T-helper 22 cell (primary cell): Measurements from ENCODE around the gene CCN6.
A peak's percentile ranks its signal among the peaks of the same experiment; 100 is the strongest.

Experiments used
- DNase-seq: peaks from one replicate; pipeline ENCODE4 v3.0.0-alpha.2; 2020; ENCODE audit warnings: low read depth

CCN6 gene

DNA sequence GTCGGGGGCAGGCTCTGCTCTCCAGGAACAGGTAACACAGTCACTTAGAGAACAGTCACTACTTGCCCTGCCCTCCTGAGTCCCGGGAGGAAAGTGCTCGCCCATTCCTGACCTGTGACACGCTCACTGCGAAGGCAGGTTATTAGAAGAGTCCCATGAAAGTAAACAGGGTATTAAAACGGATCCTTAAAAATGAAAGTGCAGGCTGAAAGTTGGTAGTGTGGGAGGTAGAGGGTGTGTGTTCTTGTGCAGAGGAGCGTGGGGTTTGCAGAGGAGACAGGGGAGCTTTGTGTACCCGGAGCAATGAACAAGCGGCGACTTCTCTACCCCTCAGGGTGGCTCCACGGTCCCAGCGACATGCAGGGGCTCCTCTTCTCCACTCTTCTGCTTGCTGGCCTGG, at the start of gene CCN6:
Gene CCN6 (plus strand): TSS at position 104 of the 400 bp plus-strand sequence. CDS start 254 bp downstream, at position 358.
- DNase-seq: no peak

DNA sequence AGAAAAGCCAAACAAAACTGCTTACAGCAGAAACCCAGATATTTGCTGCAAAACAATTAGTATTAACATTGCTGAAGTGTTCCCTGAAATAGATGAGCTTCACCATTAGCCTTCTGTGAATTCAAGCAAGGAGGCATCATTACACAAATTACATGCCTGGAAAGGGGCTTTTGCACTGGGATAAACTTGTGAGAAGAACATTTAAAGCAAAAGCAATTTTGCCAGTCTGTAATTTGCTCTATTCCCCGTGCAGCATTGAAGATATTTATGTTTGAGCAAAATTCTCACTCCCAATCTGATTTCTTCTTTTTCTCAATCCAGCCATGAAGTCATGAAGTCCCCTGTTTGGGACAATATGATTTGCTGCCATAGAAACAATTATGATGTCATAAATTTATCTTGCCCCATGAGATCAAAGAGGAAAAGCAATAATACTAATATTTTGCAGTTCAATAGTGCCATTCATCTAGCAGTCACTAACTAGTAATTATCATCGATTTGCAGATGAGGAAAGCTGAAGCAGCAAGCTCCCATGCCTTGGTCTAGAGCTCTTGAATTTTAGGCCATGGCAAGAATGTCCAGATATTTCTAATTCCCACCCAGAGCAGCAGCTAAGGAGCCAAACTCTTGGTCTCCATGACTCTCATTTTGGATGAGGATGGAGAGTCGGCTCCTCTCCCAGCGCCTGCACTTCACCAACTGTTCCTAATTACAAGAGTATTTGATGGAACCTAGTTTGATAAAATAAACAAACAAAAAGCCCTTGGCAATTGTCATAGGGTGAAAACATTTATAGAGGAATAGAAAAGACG, 49.5 kb upstream of the CCN6 start:
- DNase-seq: no peak

DNA sequence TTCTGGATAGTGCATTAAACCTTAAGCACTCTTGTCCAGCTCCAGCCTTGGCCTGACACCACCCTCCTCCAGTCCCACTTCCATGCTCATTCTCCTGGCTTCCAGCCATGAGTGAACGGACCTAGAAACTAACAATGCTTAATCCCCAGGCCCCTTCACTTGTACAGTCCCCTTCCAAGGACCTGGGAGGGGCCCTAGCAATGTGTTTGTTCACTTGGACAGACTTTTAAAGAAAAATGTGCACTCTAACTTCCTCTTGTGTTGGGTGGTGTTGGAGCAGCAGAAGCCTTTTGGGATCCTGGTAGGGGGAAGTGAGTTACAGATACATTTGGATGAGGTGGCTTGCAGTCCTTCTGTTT, 48.9 kb upstream of the CCN6 start:
- DNase-seq: no peak

DNA sequence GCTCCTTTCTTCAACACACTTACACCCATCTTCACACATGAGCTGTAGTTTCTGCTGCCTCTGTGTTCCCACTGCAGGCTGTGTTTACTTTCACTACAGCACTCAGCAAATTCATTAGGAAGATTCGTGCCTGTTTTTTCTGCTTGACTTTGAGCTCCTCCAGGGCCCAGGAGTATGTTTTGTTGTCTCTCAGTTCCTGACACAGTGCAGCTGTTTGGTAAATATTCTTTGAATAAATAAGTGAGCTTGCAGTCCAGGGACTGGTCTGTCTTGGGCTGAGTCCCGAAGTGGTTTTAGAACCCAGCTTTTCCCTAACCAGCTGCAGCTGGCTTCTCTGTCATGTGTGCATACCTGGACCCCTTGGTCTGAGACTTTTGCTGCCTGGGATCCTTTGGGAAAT, 46.6 kb upstream of the CCN6 start:
- DNase-seq: no peak

DNA sequence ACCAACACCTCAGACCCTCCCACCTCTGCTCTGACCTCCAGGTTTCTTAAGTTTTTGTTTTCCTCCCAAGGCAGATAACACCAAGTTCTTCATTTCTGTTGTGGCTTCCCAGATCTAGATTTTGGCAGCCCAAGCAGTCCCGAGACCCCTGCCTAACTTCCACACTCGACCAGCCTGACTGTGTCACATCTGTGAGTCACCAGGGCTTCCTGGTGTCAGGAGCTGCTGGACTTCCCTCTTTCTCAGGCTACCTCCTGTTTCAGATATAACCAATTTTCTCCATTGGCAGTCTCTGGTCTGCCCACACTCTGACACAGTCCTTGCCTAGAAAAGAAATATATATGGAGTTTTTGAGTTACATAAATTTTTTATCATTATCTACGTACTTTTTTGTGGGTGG, 46.1 kb upstream of the CCN6 start:
- no peak for DNase-seq

DNA sequence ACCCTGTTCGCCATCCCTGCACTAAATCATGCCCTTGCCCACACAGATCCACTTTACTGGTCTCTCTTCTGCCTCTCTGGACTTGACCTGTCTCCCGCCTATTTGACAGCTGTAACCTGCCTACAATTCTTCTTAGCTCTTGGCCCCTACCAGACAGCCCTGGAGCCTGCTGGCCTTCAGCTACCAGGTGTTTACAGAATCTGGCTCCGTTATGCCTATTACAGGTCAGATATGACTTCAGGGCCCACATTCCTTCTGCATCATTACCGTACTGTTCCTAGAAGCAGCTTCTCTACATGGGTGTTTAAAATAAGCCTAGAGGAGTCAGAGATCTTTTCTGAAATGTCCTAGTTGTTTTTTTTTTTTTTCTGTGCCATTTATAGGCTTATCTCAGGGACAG, 45.4 kb upstream of the CCN6 start:
- DNase-seq: no peak

DNA sequence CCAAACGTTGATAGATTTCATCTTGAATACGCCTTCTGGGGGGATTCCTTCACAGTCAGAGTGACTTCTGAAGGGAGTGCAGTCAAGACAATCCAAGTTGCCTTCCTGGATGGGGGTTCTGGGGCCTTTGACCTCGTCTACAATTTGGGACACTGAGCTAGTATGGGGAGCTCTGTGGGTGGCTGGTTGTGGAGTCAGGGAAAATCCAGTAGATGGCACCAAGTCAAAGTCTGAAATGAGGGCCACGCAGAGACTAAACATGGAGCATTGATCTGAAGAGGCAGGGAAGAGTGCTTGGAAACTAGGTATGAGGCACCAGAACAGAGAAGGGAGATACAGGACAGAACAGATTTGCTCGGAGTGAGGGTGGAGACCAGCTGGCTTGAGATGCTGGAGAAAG, 43.6 kb upstream of the CCN6 start:
- DNase-seq: no peak

DNA sequence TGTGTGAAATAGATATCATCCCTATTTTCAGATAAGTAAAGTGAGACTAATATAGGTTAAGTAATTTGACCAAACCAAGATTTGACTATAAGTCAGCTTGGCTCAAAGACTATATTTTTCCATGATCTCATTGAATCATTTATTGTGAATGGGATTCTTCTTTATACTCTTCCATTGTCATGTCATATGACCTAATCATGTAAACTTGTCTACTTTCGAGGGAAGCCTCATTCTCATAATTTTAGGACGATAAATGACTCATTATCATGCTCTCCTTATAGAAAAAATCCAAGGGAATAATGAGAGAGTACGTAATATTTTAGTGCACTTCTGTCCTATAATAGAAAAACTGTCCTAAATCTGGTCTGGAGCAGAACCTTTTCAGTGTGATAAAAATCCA, 40.9 kb upstream of the CCN6 start:
- no peak for DNase-seq

DNA sequence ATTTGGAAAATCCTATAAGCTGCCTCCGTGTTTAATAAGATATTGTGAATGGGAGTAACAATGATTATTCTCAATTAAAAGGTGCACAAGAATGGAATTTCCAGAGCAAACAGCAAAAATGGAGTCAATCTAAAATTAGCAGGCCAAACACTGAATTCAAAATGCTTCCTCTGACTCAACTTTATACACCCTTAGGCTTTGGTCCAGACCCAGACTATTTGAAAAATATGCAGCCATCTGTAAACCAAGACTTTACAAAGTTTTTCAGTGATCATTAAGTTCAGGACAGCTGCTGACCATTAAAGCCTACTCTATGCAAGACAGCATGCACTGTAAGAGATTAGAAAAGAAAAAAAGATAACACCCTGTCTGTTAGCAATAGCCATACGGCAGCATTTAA, 39.4 kb upstream of the CCN6 start:
- no peak for DNase-seq

DNA sequence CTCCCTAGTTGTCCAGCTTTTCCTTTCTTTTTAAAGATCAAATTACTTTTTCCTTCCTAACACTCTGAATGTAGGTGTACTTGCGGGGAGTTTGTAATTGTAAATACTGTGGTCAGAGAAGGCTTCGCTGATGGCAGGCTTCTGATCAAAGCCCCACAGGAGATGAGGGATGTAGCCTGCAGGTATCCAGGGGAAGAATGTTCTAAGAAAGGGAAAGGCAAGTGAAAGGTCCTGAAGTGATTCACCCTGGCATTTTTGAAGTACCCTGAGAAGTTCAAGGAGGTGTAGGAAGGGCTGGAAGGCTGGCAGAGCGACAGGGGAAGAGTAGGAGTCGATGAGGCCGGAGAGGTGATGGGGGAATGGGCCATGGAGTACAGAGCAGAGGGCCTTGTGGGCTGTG, 38.2 kb upstream of the CCN6 start:
- no peak for DNase-seq

DNA sequence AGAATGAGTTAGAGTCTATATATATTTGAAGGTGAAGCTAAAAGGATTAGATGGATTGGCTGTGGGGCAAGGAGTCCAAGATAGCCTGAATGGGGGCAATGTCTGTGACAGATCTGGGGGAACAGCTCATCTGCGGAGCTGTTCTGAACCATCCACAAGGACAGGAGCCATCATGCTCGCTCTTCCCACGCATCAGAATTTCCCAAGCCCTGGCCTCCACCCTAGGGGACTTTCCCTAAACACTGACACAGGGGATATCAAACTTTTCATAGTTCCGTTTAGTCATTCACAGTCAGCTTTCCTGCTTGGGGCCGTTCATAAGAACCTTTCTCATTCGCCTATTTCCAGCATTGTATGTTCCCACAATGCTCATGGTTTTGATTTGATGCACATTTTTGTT, 37.6 kb upstream of the CCN6 start:
- DNase-seq: no peak

DNA sequence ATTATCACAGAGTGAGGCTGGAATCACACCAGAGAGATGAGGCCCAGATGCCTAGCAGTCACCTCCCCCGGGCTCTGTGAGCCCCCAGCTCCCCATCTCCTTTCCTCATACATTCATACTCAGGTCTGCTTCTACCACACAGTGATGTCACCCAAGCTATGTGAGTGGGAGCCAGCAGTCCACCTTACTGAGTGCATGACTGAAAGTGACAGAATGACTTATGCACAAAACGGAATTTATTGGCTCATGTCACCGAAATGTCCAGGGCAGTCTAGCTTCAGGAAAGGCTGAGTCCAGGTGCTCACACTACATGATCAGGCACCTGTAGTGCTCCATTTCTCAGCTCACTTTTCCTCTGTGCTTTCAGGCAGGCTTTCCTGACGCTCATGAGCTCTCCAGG, 36.7 kb upstream of the CCN6 start:
- DNase-seq: no peak

DNA sequence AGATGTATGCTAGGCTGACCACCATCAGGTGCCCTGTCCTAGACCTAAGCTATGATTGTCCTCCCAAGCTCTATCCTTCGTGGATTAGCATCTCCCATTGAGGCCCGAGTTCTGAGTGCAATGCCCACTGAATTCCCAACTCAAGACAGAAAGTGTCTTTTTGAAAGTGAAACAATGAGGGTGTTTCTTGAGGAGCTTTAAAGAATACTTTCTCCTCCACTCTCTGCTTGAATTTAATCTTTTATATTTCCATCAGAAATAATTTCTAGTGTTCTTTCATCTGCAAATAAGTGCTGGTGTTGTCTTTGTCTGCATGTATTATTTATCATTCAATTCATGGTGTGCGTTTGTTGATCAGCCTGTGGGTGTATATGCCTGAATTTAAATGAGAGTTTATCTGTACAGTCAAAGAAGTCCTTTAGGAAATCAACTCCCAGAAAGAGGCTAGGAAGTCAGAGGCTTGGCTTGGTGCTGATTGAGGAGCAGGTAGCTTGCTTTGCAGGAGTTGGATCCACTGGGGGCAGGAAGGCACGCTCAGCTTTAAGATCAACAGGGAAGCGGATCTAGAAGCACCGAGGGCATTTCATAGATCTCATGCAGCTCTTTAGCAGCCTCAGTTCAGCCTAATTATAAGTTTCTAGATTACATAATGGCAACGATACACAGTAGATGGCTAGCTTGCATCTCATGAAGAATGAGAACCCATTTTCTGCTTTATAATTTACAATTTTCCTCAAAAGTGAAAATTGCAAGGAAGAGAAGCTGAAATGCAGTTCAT, 36.0 kb upstream of the CCN6 start:
- DNase-seq: no peak

DNA sequence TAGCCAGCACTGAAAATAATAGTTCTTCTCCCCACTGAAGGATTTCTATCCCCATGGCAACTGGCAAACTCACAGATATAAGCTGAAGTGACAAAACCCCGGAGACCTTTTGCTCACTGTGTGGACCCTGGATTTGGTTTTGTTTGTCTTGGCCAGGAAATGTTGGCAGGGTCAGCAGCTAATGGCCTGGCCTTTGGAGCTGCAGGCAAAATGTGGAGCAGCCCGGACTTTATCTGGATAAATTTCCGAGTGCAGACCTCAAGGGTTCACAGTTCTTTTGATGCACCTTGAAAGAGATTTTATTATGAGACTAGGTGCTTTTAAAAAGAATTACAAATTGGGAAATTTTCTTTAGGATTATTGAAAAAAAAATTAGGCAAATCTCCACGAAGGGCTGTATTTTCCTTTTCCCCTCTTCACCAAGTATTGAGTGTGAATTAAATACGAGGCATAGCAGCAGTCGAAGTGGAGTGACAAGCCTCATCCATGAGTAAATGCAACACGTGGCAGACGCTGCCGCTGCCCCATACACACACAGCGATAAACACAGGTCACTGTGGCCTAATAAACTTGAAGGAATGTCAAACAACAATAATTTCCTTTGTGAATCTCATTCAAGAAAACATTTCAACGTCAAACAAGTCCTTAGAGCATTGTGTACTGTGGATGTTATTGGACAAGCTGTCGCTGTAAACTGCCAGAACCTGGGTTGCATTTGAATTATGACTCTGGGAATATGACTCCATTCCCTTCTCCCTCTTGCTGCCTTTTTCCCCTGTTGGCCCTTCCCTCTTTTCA, 35.1 kb upstream of the CCN6 start:
- no peak for DNase-seq

DNA sequence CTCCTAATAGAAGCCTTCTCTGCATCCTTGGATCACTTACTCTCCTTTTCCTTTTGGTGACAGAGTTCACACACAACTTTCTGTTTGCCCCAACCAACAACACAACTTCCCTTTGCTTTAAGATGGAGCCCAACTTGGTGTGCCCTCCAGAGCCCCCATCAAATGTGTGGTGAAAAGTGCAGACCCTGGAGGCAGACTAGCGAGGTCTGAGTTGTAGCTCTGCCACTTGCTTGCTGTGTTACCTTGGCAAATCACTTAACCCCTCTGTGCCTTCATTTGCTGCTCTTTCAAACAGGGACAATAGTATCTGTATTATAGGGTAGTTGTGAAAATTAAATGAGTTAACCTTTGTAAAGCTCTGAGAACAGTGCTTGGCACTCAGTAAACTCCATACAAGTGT, 34.3 kb upstream of the CCN6 start:
- DNase-seq: no peak

DNA sequence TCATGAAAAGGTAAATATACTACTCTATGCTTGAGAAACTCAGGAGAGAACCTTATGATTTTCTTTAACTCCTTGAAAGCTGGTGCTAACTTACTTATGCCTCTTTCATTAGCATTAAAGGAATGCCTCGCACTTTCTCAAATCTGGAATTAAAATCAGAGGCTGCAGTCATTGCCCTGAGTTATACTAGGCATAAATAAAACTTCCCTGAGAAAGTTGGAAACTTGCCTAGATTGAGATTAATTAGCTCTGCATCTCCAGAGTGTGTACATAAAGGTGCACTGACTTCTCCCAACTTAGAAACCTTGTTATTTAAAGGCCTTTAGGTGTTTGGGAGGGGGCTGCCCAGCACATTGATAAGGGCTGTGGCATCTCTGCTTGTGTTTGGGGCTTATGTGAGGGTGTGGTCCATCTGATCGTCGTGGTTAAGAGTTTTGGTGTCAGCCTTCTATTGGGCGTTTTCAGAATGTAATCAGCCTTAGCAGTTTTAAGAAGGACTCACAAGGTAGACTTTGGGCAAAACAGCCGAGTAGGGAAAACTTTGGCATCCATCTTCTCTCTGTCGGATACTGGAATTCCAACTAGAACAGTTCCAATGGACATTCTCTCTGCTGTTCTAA, 32.1 kb upstream of the CCN6 start:
- no peak for DNase-seq

DNA sequence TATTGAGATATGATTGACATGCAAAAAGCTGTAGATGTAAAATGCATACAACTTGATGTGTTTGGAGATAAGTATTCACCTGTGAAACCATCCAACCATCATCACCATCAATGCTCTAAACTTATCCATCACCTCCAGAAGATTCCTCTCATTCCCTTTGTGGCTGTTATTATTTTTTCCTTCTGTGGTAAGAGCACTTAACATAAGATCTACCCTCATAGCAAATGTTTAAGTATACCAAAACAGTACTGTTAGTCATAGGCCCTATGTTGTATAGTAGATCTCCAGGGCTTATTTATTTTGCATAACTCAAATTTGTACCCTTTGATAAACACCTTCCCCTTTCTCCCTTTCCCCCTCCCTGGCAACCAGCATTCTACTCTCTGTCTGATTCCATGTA, 31.2 kb upstream of the CCN6 start:
- no peak for DNase-seq

DNA sequence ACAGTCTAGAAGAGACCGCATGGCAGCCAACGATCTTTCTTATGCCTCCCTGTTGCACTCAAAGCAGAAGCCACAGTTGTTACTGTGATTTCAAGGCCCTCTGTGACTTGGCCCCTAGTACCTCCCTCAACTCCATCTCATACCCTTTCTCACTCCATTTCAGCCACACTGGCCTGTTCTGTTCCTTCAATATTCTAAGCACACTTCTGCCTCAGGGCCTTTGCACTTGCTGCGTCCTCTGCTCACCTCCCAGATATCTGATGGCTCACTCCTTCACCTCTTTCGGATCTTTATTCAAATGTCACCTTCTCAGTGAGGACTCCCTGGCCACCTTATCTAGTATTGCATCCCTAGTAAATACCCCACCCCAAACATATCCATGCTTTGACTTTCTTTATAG, 29.4 kb upstream of the CCN6 start:
- no peak for DNase-seq

DNA sequence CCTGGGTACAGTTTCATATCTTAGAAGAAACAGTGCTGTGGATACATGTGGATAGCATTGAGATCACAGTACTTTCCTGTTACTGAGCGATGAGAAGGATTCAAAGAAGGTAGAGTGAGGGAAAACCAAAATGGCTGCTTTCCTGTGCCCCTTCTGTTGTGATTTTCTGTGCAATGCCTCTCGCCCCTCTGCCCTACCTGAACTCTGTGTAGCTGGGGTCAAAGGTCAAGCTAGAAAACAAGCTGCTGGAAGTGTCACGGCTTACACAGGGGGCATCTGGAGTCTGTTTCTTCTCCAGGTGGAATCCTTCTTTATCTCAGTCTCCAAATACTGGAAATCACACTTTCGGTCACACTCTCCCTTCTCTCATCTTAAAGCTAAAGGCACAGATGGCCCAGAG, 27.0 kb upstream of the CCN6 start:
- no peak for DNase-seq

DNA sequence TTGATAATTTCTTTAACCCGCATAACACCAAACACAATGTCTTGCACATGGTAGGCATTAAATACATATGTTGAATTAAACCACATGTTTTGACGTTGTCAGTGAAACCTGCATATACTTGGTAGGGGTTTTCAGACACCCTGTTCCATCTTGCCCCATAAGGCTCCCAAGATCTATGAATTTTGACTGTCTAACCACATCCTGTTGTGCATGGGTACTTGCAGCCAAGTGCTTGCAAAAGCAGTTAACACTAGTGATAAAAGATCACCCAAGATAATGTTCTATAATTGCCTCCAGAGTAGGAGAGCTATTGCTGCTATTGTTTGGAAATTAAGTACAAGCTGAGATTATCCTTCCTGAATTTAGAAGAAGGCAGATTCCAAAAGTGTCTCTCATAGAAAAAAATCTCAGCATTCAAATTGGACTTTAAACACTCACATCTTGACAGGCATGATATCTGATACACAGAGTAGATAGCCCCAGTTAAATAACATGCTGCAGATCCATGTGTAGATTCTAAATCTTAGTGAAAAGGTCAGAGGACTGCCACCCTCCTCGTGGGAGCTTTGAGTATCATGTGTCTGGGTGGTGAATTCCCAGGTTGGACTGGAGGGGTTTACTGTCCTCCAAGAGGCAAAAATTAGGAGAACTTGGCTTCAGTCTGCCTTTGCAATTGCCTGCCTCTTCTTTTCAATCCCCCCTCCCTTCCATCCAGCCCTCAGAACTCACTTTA, 25.8 kb upstream of the CCN6 start:
- peak; percentile 32 for DNase-seq

DNA sequence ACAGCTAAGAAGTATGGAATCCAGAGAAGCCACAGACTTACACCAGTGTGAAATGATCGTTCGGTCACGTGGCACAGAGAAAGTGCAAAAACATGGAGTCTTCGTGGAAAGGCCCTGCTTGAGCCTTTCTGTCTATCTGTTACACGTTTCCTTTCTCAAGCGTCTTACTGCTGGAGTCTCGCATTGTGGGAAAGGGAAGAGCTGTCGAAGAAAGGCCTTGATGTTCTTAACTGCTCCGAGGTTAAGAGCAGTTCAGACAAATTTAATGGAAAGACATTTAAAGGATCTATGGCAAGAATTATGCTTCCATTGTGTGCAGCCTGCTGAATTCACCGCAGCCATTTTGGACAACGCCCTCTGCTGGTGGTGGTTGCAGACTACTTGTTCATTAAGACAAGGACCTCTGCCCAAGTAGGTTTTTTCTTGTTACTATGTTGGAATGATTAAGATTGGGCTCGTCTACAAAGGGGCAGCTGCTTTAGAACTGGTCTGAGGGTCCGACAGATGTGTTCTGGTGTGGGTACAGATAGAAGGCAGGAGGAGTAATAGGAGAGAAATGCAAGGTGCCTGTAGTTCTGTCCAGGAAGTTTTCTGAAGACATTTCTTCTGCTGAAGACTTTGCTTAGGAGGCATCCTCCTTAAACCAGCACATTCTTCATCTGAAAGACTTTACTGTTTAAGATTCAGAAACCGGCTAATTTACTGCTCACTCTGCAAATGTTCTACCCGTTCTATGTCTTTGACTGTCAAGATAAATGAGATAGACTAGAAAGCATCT, 24.7 kb upstream of the CCN6 start:
- peak; percentile 28 for DNase-seq
